GM18519 (cell line): ENCODE results near the gene ANKRD13C.

Source experiments
- ATAC-seq: cut with Tn5 transposase; IDR thresholded peaks from one replicate; pipeline ENCODE4 v1.9.1; 2021; ENCODE audit warnings: mild to moderate bottlenecking, moderate library complexity; ENCODE audit not compliant: unreplicated experiment, low FRiP score

The ANKRD13C gene

GRCh38 chr1:70311369-70311768, 43.2 kb downstream of the ANKRD13C start:
- no peak for ATAC-seq

GRCh38 chr1:70299472-70299871, 55.0 kb downstream of the ANKRD13C start:
- ATAC-seq: no peak

GRCh38 chr1:70295749-70296148, 58.8 kb downstream of the ANKRD13C start:
- no peak for ATAC-seq

DNA sequence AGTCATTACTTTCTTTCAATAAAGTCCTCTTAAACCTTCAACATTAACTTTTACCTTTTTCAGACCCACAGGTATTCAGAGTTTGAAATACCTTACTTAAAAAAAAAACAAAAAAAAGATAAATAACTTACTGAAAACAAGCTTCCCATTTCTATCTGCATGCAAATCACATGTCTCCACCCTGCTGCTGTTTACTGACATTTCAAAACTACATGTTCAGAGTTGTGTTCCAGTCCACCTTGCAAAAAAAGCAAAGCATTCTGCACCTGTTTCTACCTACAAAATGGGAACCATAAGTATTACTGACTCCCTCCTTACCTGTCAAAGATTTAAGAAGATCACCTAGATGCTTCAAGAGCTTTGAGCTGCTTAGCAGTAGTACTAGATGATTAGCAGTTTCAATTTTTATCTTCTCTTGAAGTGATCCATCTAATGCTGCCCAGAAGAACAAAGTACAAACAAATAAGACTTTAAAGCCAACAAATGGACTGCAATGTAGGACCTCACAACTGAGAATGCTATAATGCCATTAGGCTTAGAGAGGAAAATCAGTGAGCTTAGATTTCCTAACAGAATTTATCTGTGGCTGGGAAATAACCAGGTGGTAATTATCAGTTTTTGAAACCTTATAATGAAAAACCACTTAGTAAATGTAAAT, 61.2 kb downstream of the ANKRD13C start:
- no peak for ATAC-seq

DNA sequence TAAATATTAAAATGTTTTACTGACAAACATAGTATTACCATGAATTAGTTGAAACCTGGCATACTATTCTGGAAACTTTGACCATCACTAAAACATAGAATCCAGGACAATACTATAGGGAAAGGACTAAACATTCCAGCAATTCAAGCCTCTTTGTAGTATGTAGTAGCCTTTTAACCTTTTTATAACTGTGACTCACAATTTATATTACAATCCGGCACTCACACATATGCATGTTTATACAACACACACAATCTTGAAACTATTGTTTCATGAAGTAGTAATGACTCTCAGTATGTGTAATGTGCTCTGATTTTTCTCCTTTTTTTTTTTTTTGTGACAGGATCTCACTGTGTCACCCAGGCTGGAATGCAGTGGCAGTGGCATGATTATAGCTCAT, 64.3 kb downstream of the ANKRD13C start:
- ATAC-seq: no peak

DNA sequence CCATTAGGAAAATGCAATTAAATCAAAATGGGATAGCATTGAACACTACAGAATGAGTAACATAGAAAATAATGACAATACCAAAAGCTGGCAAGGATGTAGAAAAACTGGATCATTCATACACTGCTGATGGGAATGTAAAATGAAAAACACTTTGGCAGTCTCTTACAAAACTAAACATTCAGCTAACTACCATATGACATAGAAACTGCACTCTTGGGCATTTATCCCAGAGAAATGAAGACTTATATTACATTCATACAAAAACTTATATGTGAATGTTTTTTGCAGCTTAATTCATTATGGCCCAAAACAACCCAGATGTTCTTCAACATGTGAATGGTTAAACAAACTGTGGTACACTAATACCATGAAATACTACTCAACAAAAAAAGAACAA, 66.4 kb downstream of the ANKRD13C start:
- ATAC-seq: no peak

- no peak for ATAC-seq
Measured at GRCh38 chr1:70286453-70286852, 68.1 kb downstream of the ANKRD13C start.

GRCh38 chr1:70284366-70284765, 70.2 kb downstream of the ANKRD13C start:
- ATAC-seq: no peak

DNA sequence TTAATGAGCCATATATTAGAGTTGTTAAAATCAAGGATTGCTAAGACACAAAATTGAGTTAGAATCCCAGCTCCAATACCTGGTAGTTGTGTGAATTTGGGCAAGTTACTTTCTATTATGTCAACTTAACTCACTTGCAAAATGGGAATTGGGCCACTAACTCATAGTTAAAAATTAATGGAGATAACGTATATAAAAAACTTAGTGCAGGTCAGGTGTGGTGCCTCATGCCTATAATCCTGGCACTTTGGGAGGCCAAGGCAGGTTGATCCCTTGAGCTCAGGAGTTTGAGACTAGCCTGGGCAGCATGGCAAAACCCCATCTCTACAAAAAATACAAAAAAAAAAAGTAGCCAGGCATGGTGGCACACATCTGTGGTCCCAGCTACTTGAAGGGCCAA, 75.8 kb downstream of the ANKRD13C start:
- ATAC-seq: no peak

DNA sequence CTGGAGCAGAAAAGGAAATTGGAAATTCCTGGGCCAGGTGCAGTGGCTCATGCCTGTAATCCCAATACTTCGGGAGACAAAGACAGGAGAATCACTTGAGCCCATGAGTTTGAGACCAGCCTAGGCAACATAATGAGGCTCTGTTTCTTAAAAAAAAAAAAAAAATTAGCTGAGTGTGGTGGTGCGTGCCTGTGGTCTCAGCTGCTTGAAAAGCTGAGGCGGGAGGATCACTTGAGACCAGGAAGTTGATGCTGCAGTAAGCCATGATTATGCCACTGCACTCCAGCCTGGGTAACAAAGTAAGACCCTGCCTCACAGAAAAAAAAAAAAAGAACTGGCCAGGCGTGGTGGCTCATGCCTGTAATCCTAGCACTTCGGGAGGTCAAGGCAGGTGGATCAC, 76.6 kb downstream of the ANKRD13C start:
- ATAC-seq: no peak

DNA sequence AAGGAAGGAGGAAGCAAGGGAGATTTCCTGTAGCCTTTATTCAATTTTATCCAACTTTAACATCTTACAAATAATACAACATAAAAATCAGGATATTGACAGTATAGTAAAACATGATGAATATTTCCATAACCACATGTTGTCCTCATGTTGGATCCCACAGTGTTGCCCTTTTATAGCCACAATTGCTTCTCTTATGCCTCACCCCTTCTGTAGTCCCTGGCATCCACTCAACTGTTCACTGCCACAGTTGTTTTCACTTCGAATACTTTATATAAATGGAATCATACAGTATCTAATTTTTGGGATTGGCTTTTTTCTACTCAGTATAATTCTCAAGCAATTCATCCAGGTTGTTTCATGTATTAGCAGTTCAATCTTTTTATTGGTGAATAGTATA, 88.6 kb downstream of the ANKRD13C start:
- no peak for ATAC-seq

DNA sequence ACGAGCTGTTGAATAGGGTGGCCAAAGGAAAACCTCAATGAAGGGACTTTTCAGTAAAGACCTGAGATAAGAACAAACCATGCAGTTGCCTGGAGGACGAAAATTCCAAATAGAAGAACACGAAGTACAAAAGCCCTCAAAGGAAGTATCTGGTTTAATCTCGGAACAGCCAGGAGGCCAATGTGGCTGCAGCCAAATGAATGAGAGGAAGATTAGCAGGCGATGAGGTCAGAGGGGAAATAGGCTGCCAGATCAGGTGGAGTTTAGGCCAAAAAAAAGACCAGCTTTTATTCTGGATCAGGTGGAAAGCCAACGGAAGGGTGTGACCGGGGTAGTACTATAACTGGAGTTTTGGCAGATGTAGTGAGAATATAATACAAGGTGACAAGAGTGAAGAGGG, 89.7 kb downstream of the ANKRD13C start:
- no peak for ATAC-seq

DNA sequence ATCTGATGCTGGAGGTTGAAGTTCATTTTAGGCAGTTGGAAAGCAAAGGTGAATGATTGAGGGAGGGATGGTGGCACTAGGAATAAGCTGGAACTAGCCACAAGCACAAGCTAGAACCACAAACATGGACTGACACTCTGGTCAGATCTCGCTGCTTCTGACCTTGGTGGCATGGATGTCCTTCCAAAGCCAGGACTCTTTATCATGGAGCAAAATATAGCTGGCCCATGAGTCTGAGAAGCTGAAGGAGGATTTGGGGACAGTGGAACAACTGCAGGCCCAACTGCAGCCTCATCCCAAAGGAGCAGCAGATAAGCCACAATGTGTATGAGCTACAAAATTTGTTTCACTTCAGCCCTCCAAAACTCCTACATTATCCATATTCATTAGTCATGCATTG, 97.9 kb downstream of the ANKRD13C start:
- no peak for ATAC-seq

- no peak for ATAC-seq
Measured at GRCh38 chr1:70248729-70249128, 105.8 kb downstream of the ANKRD13C start.

DNA sequence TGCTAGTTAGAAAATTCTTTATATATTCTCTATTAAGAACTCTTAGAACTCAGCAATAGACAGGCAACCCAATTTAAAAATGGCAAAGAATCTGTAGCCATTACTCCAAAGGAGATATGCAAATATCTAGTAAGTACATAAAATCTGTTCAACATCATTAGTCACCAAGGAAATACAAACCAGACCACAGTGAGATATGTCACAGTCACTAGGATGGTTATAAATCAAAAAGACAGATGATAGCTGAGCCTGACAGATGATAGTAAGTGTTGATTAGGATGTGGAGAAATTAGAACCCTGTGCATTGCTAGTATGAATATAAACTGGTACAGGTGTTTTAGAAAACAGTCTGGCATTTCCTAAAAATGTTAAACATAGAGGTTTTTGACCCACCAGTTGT, 106.8 kb downstream of the ANKRD13C start:
- ATAC-seq: no peak

- ATAC-seq: no peak
Measured at GRCh38 chr1:70247122-70247521, 107.4 kb downstream of the ANKRD13C start.

GRCh38 chr1:70239940-70240339, 114.6 kb downstream of the ANKRD13C start:
- no peak for ATAC-seq

GRCh38 chr1:70234733-70235132, 119.8 kb downstream of the ANKRD13C start:
- no peak for ATAC-seq

DNA sequence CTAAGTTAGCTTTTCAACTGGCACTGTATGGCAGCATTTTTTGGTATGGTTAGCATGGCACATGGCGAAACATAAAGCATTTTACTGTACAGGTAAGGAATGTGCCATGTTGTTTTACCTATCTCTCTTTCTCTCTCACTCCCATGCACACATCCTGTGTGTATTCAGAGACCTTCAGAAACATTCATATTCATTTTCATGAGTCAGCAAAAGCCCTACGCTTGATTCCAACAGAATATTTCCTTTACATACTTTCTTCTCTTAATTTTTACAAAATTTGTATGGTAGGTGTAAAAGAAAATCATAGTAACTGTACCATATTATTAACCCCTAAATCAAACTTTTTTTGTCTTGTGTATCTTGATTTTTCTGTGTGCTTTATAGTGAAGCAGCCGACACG, 123.0 kb downstream of the ANKRD13C start:
- ATAC-seq: no peak

GRCh38 chr1:70228670-70229069, 125.9 kb downstream of the ANKRD13C start:
- no peak for ATAC-seq

DNA sequence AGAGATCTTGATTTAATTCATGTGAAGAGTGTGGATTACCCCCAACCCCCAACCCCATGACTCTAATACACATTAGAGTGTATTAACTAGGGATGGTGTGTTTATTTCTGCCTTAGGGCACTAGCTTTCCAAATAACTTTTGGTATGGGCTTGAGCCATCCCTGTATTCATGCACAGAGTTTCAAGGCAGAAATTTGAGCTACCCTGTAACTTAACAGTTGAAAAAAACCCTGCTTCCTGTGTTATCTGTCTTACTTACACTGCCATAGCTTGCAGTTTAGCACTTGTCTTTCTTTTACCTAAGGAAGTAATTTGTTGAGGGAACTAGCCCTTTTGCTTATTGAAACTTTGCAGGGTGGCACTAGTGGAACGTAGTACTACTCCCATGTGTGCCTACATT, 127.1 kb downstream of the ANKRD13C start:
- ATAC-seq: no peak

- ATAC-seq: no peak
Measured at GRCh38 chr1:70224954-70225353, 129.6 kb downstream of the ANKRD13C start.

DNA sequence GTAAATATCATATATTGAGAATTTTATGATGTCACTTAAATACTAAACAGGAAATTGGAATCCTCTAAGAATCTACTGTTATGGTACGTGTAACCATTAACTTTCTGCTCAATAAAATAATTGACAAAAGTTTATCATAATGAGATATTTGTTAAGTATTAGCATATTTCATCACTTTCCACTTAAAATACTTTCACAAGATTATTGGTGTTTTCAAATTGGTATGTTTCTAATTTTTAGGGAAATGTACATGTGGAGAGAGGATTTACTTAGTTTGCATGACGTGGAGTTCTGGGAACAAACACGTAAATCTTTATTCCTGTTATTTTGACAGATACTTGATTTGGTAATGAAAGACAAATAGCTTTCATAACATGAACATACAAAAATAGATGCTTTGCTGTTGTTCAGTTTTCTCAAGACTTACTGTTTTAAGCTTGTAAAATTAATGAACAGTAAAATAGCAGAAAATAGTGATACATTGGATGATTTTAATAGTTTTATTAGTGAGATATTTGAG, 131.7 kb downstream of the ANKRD13C start:
- ATAC-seq: no peak
